SW 1271 (cell line): ENCODE data around the gene NMRK2.
"Not testable (repeated sequence)": the region's sequence is repeated elsewhere in the genome, so short reads cannot be mapped to it uniquely, and the experiment has no call there.

Source experiments
- DNase-seq, 2 experiments: peaks; one replicate each; lab custom pipeline; 2025; lab: John Stamatoyannopoulos, UW

NMRK2 gene

GRCh38 chr19:3932931-3933810 lies at the start of gene NMRK2:
NMRK2 (plus strand) TSS chr19:3933069; CDS start chr19:3933672, 603 bp downstream.
- DNase-seq: no peak

GRCh38 chr19:3890591-3890990 lies 42.3 kb upstream of the NMRK2 start:
- DNase-seq: no peak

- no peak for DNase-seq
Observed at GRCh38 chr19:3893509-3894179, 39.2 kb upstream of the NMRK2 start.

GRCh38 chr19:3894959-3895358 lies 37.9 kb upstream of the NMRK2 start:
- not testable (repeated sequence) for DNase-seq

GRCh38 chr19:3895788-3896187 lies 37.1 kb upstream of the NMRK2 start:
- no peak for DNase-seq

GRCh38 chr19:3897936-3898335 lies 34.9 kb upstream of the NMRK2 start:
- no peak for DNase-seq

- DNase-seq: no peak
Observed at GRCh38 chr19:3898426-3898825, 34.4 kb upstream of the NMRK2 start.

GRCh38 chr19:3899531-3900294 lies 33.2 kb upstream of the NMRK2 start:
- no peak for DNase-seq

GRCh38 chr19:3902317-3902973 lies 30.4 kb upstream of the NMRK2 start:
- no peak for DNase-seq

GRCh38 chr19:3904233-3904632 lies 28.6 kb upstream of the NMRK2 start:
- no peak for DNase-seq

- no peak for DNase-seq
Observed at GRCh38 chr19:3907626-3908265, 25.1 kb upstream of the NMRK2 start.

- no peak for DNase-seq
Observed at GRCh38 chr19:3908266-3909054, 24.4 kb upstream of the NMRK2 start.

- no peak for DNase-seq
Observed at GRCh38 chr19:3910105-3910504, 22.8 kb upstream of the NMRK2 start.

- no peak for DNase-seq
Observed at GRCh38 chr19:3914199-3914598, 18.7 kb upstream of the NMRK2 start.

- no peak for DNase-seq
Observed at GRCh38 chr19:3916033-3916432, 16.8 kb upstream of the NMRK2 start.

- no peak for DNase-seq
Observed at GRCh38 chr19:3919793-3920192, 13.1 kb upstream of the NMRK2 start.

GRCh38 chr19:3923096-3923758 lies 9.6 kb upstream of the NMRK2 start:
- DNase-seq: no peak

- no peak for DNase-seq
Observed at GRCh38 chr19:3923912-3924311, 9.0 kb upstream of the NMRK2 start.

- no peak for DNase-seq
Observed at GRCh38 chr19:3931041-3931440, 1.8 kb upstream of the NMRK2 start.
